Stimulated activated CD8-positive, alpha-beta memory T cell treated with anti-CD3 and anti-CD28 coated beads, Interleukin-4, amount 100 ng/mL, for 1 hour (primary cell): ENCODE data around the gene WASF2.

ENCODE experiments used
- DNase-seq, 2 donors: peaks; one replicate each; pipeline ENCODE4 v3.0.0-alpha.2; 2020; ENCODE audit warnings: low read depth in 2 of 2, low spot score in 1 of 2

The WASF2 gene

DNA sequence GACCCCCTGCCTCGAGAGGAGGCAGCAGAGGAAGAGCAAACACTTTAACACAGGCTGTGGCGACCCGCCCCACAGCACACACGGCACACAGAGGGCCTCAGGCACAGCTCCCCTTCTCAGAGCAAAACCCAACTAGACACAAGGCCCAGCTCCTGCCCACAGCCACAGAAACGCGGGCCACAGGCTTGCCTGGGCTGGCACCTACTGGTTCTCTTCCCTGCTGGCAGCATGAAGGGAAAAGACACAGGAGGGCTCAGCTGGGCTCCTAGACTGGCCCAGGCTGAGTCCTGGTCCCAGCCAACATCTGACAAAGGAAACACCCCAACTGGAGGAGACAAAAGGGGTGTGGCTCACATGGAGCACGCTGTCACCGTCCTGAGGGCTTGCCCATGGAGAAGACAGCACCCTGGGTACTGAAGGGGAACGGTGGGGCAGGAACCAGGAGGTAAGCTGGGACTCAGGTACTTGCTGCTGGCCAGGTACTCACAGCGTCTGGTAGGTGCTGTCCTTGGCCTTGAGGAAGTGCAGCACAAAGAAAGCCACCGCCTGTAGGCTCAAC lies 110.3 kb downstream of the WASF2 start:
- no peak for DNase-seq

GRCh38 chr1:27377760-27378495 lies 112.0 kb downstream of the WASF2 start:
- no peak for DNase-seq

GRCh38 chr1:27374362-27375086 lies 115.4 kb downstream of the WASF2 start, which contains the start of gene FCN3:
Gene FCN3 (minus strand): TSS chr1:27374824. CDS start chr1:27374818, 6 bp downstream.
- DNase-seq = no peak

DNA sequence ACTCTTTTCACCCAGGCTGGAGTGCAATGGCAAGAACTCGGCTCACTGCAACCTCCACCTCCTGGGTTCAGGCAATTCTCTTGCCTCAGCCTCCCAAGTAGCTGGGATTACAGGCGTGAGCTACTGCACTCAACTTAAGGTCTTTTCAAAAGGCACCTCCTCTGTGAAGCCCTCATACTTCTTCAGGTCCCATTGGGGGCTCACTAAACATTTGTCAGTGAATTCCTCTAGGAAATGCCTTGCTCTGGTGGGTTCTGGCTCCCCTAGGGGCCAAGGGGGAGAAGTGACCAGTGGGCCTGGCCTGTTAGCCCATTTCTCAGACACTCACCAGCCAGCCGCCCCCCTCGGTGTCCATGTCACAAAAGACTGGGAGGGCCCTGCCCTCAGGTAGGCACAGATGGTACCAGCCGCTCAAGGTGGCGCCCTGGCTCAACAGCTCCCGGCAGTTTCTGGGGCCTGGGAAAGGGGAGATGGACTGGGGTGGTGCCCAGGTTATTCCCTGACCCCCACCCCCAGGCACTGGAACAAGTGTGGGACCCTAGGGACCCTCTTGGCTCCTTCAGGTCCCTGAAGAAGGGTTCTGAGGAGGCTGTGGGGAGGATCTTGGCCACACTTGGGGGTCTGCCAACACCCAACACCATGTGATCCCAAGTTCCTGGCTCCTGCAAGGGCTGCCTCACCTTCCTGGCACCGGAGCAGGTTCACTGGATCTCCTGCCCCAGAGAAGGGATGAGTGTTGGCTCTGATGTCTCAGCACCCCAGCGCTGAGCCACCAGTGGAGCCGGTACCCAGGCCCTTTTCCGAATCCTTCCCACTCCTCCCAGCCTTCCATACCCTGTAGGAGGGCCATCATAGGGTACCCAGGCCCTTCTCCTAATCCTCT lies 116.9 kb downstream of the WASF2 start:
- DNase-seq = no peak

DNA sequence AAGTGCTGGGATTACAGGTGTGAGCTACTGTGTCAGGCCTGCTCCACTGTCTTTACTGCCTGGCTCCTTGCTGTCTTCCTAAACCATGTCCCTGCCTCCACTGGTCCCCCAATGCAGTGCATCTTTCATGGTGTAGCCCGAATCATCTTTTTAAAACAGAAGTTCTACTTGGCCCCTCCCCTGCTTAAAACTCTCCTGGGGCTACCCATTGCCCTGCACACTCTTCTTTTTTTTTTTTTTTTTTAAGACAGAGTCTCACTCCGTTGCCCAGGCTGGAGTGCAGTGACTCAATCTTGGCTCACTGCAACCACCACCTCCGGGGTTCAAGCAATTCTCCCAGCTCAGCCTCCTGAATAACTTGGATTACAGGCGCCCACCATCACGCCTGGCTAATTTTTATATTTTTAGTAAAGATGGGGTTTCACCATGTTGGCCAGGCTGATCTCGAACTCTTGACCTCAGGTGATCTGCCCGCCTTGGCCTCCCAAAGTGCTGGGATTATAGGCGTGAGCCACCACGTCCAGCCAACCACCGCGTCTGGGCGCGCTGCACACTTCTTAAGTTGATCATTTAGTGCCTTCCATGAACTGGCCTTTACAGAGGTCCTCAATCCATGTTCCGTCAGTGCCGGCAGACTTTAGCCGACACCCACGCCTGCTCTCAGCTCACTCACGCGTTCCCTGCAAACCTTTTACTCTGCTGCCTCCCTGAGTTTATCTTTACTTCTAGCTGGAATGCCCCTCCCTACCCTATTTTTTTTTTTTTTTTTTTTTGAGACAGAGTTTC lies 117.8 kb downstream of the WASF2 start:
- no peak for DNase-seq

GRCh38 chr1:27368869-27369582 lies 120.9 kb downstream of the WASF2 start:
- DNase-seq = no peak

DNA sequence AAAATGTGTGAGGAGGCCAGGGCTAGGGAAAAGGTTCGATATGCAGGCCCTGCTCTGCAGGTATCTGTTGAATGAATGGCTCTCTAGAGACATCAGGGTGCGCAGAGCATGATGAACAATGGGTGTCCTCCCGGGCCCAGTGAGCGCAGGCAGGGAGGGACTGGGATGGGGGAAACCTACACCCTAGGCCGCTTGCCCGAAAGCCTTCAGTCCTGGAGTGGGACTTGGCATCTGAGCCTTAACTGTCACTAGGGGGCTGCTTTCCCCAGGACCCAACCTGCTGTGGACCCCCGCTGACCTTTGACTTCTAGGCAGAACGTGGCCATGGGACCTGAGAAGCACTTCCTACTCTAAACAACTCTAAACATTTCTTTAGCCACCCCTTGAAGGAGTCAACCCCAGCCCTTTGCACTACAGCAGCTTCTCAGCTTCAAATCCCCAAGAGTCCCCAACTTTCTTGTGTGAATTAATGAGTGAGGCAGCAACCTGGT lies 122.8 kb downstream of the WASF2 start:
- no peak for DNase-seq

DNA sequence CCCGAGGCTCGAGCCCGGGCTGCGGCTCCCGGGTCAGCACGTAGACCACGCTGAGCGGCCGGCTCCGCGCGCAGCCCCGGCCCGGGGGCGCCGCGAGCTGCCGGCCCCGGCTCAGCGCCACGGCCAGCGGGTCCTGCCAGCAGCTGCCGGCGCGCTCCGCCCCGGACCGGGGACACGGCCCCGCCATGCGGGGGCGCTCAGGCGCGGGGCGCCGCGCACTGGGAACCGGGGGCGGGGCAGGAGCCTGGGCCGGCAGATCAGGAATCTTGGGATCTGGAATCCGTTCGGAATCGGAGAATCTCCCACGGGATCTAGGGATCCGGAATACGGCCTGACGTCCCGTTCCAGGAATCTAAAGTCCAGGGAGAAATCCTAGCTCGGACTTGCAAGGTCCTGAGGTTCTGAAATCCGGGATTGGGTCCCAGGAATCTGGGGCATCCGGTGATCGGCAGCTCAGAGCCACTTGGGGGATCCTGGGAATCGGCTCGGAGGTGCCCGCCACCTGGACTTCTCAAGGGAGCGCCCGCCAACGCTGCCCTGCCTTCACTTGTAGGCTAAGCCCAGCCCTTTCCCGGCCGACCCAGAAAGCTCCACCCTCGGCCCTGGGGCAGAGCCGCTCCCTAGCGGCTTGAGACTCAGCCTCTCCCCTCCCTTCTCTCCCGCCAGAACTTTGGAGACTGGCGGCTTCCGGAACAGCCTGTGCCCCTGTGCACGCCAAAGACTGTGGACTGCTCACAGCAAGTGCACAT lies 123.4 kb downstream of the WASF2 start, which contains the start of gene MAP3K6:
Gene MAP3K6 (minus strand): TSS at position 551 of the 749 bp plus-strand sequence. CDS start 364 bp downstream, at position 187.
- DNase-seq = no peak

- no peak for DNase-seq
Observed at GRCh38 chr1:27366113-27366410, 123.9 kb downstream of the WASF2 start.

- DNase-seq = peak; percentile 61 to 67
Observed at GRCh38 chr1:27365372-27366112, 124.4 kb downstream of the WASF2 start.

DNA sequence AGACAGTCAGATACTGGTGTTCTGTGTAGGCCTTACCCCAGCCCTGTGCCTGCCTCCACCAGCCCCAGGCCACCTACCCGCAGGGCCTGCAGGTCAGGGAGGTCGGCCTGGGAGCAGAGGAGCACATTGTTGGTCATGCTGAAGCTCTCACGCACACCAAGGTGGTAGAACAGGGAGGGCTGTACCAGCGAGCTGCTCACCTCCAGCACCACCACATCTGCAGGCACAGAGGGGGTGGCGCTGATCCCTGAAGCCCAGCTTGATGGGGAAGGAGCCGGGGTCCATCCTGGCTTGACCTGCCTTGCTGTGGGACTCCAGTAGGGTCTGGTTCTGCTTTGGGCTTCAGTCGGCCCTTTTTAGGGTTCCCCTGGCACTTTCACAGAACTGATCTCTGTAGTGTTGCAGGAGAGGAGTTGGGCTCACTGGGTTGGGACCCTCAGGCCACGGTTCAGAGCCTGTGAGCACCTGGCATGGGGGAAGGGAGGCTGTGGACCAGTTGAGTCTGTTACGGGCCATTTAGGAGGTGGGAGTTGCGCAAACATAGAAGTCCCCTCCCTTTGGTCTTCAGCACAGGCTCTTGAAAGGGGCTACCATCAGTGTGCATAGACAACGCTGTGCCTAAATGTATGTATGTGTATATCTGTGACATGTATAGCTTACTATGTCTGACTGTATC lies 125.1 kb downstream of the WASF2 start:
- no peak for DNase-seq

DNA sequence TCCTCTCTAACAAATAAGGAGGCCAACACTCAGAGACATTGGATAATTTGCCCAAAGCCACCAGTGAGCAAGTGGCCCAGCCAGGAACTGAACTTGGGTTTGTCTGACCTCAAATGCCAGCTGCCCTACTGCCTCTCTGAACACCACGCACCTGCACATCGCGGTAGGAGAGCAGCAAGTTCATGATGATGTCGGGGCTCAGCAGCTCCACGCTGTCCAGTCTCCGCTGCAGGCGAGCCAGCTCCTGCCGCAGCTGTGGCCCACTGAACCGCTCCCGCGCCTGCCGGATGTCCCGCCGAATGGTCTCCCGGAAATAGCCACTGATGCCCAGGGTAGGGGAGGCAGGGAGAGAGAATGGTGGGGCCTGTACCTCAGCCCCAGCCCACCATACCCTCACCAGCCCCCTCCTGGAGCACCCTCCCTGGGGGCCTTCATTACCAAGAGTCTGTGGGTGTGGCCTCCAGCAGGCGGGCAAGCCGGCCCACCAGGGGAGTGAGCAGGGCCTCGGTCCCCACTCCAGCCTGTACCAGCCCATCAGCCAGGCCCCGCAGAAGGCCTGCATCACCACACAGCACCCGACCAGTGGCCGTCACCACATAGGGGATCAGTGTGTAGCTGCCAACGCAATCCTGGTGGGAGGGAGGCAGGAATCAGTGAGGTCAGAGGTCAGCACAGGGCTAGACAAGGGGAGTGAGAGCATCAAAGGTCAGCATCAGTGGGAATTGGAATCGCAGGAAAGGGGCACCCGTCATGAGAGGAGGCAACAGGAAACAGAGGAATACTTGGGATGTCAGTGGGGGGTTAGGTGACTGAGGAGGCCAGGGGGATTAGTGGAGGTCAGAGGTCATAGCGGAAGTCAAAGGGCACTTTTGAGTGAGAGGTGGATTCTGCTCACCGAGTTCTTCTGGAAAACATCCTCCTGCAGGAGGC lies 125.9 kb downstream of the WASF2 start:
- no peak for DNase-seq

GRCh38 chr1:27361553-27361952 lies 128.4 kb downstream of the WASF2 start:
- DNase-seq = no peak

- DNase-seq = no peak
Observed at GRCh38 chr1:27361044-27361402, 128.9 kb downstream of the WASF2 start.

DNA sequence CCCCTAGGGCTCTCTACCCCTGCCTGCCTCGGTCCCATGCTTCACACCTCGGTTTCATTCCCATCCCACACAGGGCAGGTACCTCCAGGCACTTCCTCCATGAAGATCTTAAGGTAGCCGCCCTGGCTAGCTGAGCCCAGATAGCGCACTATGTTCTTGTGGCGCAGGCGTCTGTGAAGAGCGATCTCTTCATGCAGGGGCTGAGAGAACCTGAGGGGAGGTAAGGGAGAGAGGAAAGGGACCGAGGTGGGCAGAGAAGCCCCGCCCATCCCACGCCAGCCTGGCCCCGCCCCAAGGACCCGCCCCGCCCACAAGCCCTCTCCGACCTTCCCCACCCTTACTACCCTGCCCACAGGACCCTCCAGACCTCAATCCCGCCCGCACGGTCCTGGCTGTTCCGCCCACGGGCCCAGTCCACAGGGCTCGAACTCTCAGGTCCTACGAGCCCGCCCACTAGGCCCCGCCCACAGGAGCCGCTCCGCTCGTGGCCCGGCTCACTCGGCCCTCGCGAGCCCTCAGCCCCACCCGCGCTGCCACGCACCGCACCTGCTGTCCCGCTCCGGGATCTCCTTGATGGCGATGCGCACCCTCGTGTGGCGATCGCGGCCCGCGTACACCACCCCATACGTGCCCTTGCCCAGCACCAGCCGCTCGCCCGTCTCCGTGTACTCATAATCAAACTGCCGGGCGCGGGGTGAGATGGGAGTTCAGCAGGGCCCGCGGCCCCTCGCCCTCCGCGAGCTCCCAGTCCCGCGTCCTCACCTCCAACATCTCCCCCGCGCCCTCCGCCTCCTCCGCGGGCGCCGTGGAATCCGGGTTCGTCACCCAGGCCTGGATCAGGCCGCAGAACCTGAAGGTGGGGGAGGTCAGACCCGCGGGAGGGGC lies 129.6 kb downstream of the WASF2 start:
- DNase-seq = no peak

DNA sequence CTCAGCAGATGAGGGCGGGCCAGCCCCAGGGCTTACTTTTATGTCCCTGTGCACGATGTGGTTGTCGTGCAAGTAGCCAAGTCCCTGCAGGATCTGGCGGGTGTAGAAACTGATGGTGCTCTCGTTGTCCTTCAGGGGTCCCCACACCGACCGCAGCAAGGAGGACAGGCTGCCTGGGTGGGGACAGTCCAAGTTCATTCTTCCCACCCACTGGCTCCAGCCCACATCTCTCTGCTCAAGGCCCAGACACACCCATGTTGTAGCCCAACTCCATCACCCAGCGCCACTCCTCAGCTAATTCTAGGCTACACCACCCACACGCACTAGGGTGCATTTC lies 130.2 kb downstream of the WASF2 start:
- no peak for DNase-seq
